ENCODE measurements around the gene FRS2.

The FRS2 gene

DNA sequence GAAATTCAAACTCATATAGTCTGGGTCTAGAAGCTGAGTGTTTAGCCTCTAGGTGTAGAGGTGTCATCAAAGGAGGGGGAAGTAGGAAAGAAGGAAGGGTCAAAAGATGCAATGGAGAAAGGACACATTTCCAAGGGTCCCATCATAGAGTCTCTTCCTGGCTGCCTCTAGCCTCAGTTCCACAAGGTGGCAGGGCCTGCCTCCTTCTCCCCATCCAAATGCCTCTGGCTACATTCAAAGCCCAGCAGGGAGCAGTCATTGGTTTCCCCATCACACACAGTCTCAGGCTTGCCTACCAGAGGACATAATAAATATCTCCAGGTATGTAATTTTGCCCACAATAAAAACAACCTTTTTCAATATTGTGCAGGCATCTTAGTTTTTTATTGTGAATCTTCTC lies 113.0 kb downstream of the FRS2 start:
- TF ChIP-seq, protein P1, sequence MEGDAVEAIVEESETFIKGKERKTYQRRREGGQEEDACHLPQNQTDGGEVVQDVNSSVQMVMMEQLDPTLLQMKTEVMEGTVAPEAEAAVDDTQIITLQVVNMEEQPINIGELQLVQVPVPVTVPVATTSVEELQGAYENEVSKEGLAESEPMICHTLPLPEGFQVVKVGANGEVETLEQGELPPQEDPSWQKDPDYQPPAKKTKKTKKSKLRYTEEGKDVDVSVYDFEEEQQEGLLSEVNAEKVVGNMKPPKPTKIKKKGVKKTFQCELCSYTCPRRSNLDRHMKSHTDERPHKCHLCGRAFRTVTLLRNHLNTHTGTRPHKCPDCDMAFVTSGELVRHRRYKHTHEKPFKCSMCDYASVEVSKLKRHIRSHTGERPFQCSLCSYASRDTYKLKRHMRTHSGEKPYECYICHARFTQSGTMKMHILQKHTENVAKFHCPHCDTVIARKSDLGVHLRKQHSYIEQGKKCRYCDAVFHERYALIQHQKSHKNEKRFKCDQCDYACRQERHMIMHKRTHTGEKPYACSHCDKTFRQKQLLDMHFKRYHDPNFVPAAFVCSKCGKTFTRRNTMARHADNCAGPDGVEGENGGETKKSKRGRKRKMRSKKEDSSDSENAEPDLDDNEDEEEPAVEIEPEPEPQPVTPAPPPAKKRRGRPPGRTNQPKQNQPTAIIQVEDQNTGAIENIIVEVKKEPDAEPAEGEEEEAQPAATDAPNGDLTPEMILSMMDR (conservative IDR thresholded peaks at IDR 0.05; ENCODE audit: low read depth, low read length), result peak; percentile 32
- DNase-seq (ENCODE audit: low read depth), result no peak
- H3K4me3 ChIP-seq (ENCODE audit: low read depth, low read length), result no peak overlapping the region

DNA sequence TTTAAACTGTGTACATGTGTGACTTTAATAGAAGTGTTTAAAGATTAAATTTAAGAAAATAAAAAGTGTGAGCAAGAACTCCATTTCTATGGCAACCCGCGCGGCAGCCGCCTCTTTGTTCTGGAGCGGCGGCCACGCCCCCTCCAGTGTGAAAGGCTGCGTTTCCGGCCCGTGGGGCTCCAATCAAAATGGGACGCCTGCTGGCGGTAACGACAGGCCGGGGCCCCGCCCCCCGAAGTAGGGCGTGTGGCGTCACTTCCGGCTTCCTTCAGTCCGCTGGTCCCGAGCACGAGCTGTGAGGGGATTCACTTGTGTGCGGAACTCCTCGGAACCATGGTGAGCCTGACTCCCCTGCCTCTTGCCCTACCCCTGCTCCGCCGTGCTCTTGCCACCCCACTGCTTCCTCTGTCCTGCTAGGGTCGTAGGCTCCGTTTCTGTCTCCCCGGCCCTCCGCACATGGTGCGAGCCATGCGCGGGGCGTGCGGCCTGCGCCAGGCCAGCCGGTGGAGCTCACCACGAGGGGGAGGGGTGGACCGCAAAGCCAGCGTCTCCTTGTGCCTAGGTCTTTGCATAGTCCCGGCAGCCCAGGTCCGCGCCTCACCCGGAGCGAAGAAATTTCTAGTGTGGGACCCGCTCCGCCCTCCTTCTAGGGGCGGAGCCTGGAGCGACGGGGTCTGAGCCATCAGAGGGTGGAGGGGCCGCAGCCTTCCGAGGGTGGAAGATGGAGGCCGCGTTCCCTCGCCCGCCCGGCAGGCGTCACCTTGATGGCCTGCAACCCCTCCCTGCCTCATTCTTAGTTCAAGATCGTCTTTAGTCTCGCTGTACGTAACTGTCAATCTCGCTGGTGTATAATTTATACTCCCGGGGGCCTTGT lies 115.2 kb downstream of the FRS2 start, which contains the start of gene CCT2:
CCT2 (plus strand) TSS at position 271 of the 874 bp plus-strand sequence; CDS start at position 334, 63 bp downstream.
- peak within 1 kb of the TSS; percentile 100 for H3K4me3 ChIP-seq (ENCODE audit: low read depth, low read length)
- DNase-seq (ENCODE audit: low read depth), result peak; percentile 96
- TF ChIP-seq, protein P1 (conservative IDR thresholded peaks at IDR 0.05; ENCODE audit: low read depth, low read length), result peak; percentile 55

DNA sequence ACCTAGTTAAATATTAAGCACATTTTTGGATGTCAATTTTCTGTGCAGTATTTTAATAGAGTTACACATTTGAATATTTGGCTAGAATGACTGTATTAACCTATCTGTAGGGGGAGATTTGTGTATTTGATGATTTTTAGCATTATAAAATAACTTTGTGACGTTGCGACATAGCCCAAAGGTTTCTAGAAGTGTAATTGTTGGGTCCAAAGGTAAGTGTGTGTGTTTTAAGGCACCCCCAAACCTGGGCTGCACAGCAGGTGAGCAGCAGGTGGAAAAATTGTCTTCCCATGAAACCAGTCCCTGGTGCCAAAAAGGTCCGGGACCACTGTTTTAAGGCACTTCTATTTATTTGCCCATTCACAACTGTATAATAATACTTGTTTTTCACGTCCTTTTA lies 118.3 kb downstream of the FRS2 start:
- no peak overlapping the region for H3K4me3 ChIP-seq (ENCODE audit: low read depth, low read length)
- DNase-seq (ENCODE audit: low read depth), result no peak
- TF ChIP-seq, protein P1 (conservative IDR thresholded peaks at IDR 0.05; ENCODE audit: low read depth, low read length), result no peak

- TF ChIP-seq, protein P1 (conservative IDR thresholded peaks at IDR 0.05; ENCODE audit: low read depth, low read length), result no peak
- no peak for DNase-seq (ENCODE audit: low read depth)
- no peak overlapping the region for H3K4me3 ChIP-seq (ENCODE audit: low read depth, low read length)
Observed at GRCh38 chr12:69589082-69589481, 118.9 kb downstream of the FRS2 start.

DNA sequence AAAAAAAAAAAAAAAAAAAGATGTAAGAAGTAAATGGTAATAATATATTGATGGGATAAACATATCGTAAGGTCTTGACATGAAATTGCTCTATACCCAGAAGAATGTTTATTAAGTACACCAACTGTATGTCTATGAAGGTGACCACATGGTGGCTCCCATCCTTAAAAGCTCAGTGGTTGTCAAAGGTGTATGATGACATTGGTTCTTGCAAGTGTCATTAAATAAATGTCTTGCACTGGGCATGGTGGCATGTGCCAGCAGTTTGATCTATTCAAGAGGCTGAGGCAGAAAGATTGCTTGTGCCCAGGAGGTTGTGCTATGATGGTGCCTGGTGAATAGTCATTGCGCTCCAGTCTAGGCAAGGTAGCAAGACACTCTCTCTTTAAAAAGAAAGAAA lies 125.5 kb downstream of the FRS2 start:
- TF ChIP-seq, protein P1 (conservative IDR thresholded peaks at IDR 0.05; ENCODE audit: low read depth, low read length), result no peak
- no peak for DNase-seq (ENCODE audit: low read depth)

GRCh38 chr12:69598174-69598753 lies 128.1 kb downstream of the FRS2 start:
- H3K4me3 ChIP-seq (ENCODE audit: low read depth, low read length), result no peak overlapping the region
- DNase-seq (ENCODE audit: low read depth), result no peak
- TF ChIP-seq, protein P1 (conservative IDR thresholded peaks at IDR 0.05; ENCODE audit: low read depth, low read length), result no peak

More for the DNA sequence above, 125.5 kb downstream of the FRS2 start:
- no peak overlapping the region for H3K4me3 ChIP-seq (ENCODE audit: low read depth, low read length)
